BE2C (cell line): ENCODE data around the gene ATP13A3.

Experiments used
- DNase-seq: peaks from one replicate; pipeline ENCODE4 v3.0.0-alpha.2; 2020
- H3K27me3 ChIP-seq: fragments of 250-450 bp; sonication (Bioruptor Pico); 2 replicates; pipeline ENCODE4 v1.5.1; 2020; ENCODE audit warnings: mild to moderate bottlenecking
- H3K36me3 ChIP-seq: fragments of 250-450 bp; sonication (Bioruptor Pico); 2 replicates; pipeline ENCODE4 v1.5.1; 2020; ENCODE audit warnings: mild to moderate bottlenecking
- H3K4me1 ChIP-seq: fragments of 250-450 bp; sonication (Bioruptor Pico); 2 replicates; pipeline ENCODE4 v1.5.1; 2020
- H3K4me3 ChIP-seq: 2 replicates; pipeline ENCODE4 v1.5.1; 2011; ENCODE audit warnings: low read depth, low read length
- H3K9me3 ChIP-seq: fragments of 250-450 bp; sonication (Bioruptor Pico); 2 replicates; pipeline ENCODE4 v1.5.1; 2020
- CTCF ChIP-seq: IDR thresholded peaks from 2 replicates; pipeline ENCODE4 v1.5.1; 2012; ENCODE audit warnings: mild to moderate bottlenecking, low read depth, low read length

ATP13A3 gene

GRCh38 chr3:194377708-194378107 lies 109.1 kb downstream of the ATP13A3 start:
- DNase-seq = no peak
- no peak for TF ChIP-seq CTCF
- Histone ChIP-seq H3K27me3 (no peaks in the 10 kb centered on the region), H3K4me1 (0 out of 2 replicates have a peak, but pooled peaks cover 4% of the 10 kb centered on the region), H3K36me3 (no peaks in the 10 kb centered on the region), H3K4me3 (no peak overlapping the region), H3K9me3 (no peaks in the 10 kb centered on the region)

DNA sequence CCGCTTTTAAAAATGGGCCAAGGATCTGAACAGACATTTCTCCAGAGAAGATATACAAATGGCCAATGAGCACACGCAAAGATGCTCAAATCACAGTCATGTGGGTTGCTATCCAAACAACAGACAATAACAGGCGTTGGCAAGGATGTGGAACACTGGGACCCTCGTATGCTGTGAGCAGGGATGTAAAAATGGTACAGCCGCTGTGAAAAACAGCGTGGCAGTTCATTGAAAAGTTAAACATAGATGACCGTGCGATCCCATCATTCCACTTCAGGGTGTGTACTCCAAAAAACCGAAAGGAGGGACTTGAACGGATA lies 110.6 kb downstream of the ATP13A3 start:
- no peaks in the 10 kb centered on the region for H3K9me3 ChIP-seq
- H3K36me3 ChIP-seq = no peaks in the 10 kb centered on the region
- H3K4me1 ChIP-seq = 0 out of 2 replicates have a peak, but pooled peaks cover 1% of the 10 kb centered on the region
- TF ChIP-seq CTCF = no peak
- no peak for DNase-seq
- H3K27me3 ChIP-seq = no peaks in the 10 kb centered on the region
- no peak overlapping the region for H3K4me3 ChIP-seq

GRCh38 chr3:194375473-194376240 lies 111.1 kb downstream of the ATP13A3 start:
- TF ChIP-seq CTCF = no peak
- DNase-seq = no peak
- Histone ChIP-seq H3K4me1 (no peaks in the 10 kb centered on the region), H3K9me3 (no peaks in the 10 kb centered on the region), H3K27me3 (no peaks in the 10 kb centered on the region), H3K4me3 (no peak overlapping the region), H3K36me3 (no peaks in the 10 kb centered on the region)

DNA sequence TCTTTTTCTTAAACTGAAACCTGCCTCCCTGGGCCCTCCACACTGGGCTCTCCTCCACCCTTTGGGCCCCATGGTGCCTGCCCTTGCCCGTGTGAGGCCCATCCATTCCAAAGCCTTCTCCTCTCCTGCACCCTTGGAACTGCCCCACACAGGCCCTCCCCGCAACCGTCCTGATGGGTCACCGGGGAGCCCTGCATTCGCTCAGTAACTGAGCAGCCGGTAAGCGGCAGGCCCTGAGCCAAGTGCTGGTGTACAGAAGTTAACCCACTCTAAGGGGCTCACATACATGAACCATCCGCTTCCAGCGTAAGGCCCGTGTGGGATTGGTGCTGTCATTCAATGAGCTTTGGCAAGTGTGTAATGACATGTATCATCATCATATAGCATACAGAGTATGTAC lies 111.9 kb downstream of the ATP13A3 start:
- TF ChIP-seq CTCF = no peak
- no peaks in the 10 kb centered on the region for H3K4me1 ChIP-seq
- no peak for DNase-seq
- no peak overlapping the region for H3K4me3 ChIP-seq
- no peaks in the 10 kb centered on the region for H3K36me3 ChIP-seq
- no peaks in the 10 kb centered on the region for H3K27me3 ChIP-seq
- H3K9me3 ChIP-seq = no peaks in the 10 kb centered on the region

DNA sequence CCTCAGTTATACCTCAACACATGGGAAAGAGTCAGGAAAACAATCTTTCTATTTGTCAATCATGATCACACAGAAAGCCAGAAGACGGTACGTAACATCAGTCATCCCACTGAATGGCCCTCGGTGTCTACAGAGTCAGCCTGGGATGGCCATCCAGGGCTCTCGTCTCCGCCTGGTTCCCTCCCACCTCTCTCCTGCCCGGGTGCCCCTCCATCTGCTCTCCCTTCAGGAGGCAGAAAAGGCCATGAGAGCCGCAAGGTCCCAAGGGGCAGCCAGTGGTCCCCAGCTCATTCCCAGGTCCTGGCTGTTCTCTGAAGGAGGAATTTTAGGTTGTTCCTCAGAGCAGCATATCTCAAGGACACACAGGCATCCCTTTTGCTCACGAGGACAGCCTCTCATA lies 112.9 kb downstream of the ATP13A3 start:
- TF ChIP-seq CTCF = no peak
- Histone ChIP-seq H3K27me3 (no peaks in the 10 kb centered on the region), H3K9me3 (no peaks in the 10 kb centered on the region), H3K36me3 (no peaks in the 10 kb centered on the region), H3K4me3 (no peak overlapping the region), H3K4me1 (no peaks in the 10 kb centered on the region)
- DNase-seq = no peak

GRCh38 chr3:194373028-194373427 lies 113.8 kb downstream of the ATP13A3 start:
- H3K36me3 ChIP-seq = no peaks in the 10 kb centered on the region
- TF ChIP-seq CTCF = no peak
- no peaks in the 10 kb centered on the region for H3K27me3 ChIP-seq
- H3K4me3 ChIP-seq = no peak overlapping the region
- no peaks in the 10 kb centered on the region for H3K9me3 ChIP-seq
- no peaks in the 10 kb centered on the region for H3K4me1 ChIP-seq
- no peak for DNase-seq
